HL-60/S4 treated with retinoic acid at 250 ng/mL for 4 days and 3 days (cell line): ENCODE data around the gene CMTM8.

Experiments
- in situ Hi-C: fragments of 300-500 bp; cut with MboI; formaldehyde crosslinking; loops from 2 replicates; pipeline ENCODE4 v1.7.0; 2022; ENCODE audit warnings: low sequenced_read_pairs

The CMTM8 gene

GRCh38 chr3:32334675-32335074, 96.2 kb downstream of the CMTM8 start:
- in situ Hi-C loops = no loop called here

- in situ Hi-C loops = no loop called here
Observed at GRCh38 chr3:32335365-32336112, 97.1 kb downstream of the CMTM8 start.

- in situ Hi-C loops = no loop called here
Observed at GRCh38 chr3:32336113-32336498, 97.6 kb downstream of the CMTM8 start.

- in situ Hi-C loops = no loop called here
Observed at GRCh38 chr3:32337505-32337904, 99.0 kb downstream of the CMTM8 start.

GRCh38 chr3:32340039-32340438, 101.6 kb downstream of the CMTM8 start:
- in situ Hi-C loops = no loop called here

GRCh38 chr3:32340611-32341365, 102.3 kb downstream of the CMTM8 start:
- in situ Hi-C loops = no loop called here

- in situ Hi-C loops = no loop called here
Observed at GRCh38 chr3:32347343-32348125, 109.1 kb downstream of the CMTM8 start.

GRCh38 chr3:32349184-32349583, 110.7 kb downstream of the CMTM8 start:
- in situ Hi-C loops = no loop called here

- in situ Hi-C loops = no loop called here
Observed at GRCh38 chr3:32352563-32352962, 114.1 kb downstream of the CMTM8 start.

GRCh38 chr3:32353351-32353750, 114.9 kb downstream of the CMTM8 start:
- in situ Hi-C loops = no loop called here

- in situ Hi-C loops = no loop called here
Observed at GRCh38 chr3:32354362-32354778, 115.9 kb downstream of the CMTM8 start.

- in situ Hi-C loops = no loop called here
Observed at GRCh38 chr3:32355751-32356291, 117.3 kb downstream of the CMTM8 start.

- in situ Hi-C loops = no loop called here
Observed at GRCh38 chr3:32359766-32360492, 121.4 kb downstream of the CMTM8 start.

- in situ Hi-C loops = no loop called here
Observed at GRCh38 chr3:32360493-32360827, 122.0 kb downstream of the CMTM8 start.

- in situ Hi-C loops = no loop called here
Observed at GRCh38 chr3:32366638-32367397, 128.3 kb downstream of the CMTM8 start.

GRCh38 chr3:32367442-32367841, 129.0 kb downstream of the CMTM8 start:
- in situ Hi-C loops = no loop called here

GRCh38 chr3:32371461-32372212, 133.2 kb downstream of the CMTM8 start:
- in situ Hi-C loops = no loop called here

- in situ Hi-C loops = no loop called here
Observed at GRCh38 chr3:32372213-32372490, 133.7 kb downstream of the CMTM8 start.

GRCh38 chr3:32373276-32373675, 134.8 kb downstream of the CMTM8 start:
- in situ Hi-C loops = no loop called here

- in situ Hi-C loops = no loop called here
Observed at GRCh38 chr3:32373844-32374243, 135.4 kb downstream of the CMTM8 start.
